Neural progenitor cell (in vitro differentiated cells): ENCODE results near the gene CLTRN. TPM values are rescaled to one million over a fixed set of nuclear protein-coding genes. Genes with fewer than 3 reads are reported as not detected.

Experiments
- DNase-seq: peaks from one replicate; pipeline ENCODE4 v3.0.0-alpha.2; 2016; ENCODE audit warnings: low spot score
- H2AFZ ChIP-seq: fragments of 200-600 bp; sonication (generic); replicated peaks from 2 replicates; pipeline ENCODE4 v1.6.1; 2016; ENCODE audit warnings: antibody characterized with exemption
- H3F3A ChIP-seq: fragments of 200-600 bp; sonication (generic); 2 replicates; pipeline ENCODE4 v1.6.1; 2016; ENCODE audit warnings: antibody characterized with exemption, low read depth
- H3K27ac ChIP-seq: fragments of 200-600 bp; sonication (generic); 2 replicates; pipeline ENCODE4 v1.5.1; 2016; ENCODE audit warnings: mild to moderate bottlenecking
- H3K27me3 ChIP-seq: fragments of 200-600 bp; sonication (generic); 2 replicates; pipeline ENCODE4 v1.6.1; 2016; ENCODE audit warnings: mild to moderate bottlenecking, moderate library complexity
- H3K36me3 ChIP-seq: fragments of 200-600 bp; sonication (generic); 2 replicates; pipeline ENCODE4 v1.5.1; 2016
- H3K4me1 ChIP-seq: fragments of 200-600 bp; sonication (generic); 2 replicates; pipeline ENCODE4 v1.6.1; 2016; ENCODE audit warnings: mixed run types
- H3K4me2 ChIP-seq: fragments of 200-600 bp; sonication (generic); 2 replicates; pipeline ENCODE4 v1.6.1; 2016
- H3K4me3 ChIP-seq: fragments of 200-600 bp; sonication (generic); 2 replicates; pipeline ENCODE4 v1.5.1; 2016
- H3K79me2 ChIP-seq: fragments of 200-600 bp; sonication (generic); 2 replicates; pipeline ENCODE4 v1.6.1; 2016; ENCODE audit warnings: low read depth
- H3K9ac ChIP-seq: fragments of 200-600 bp; sonication (generic); 2 replicates; pipeline ENCODE4 v1.6.1; 2016
- H3K9me3 ChIP-seq: fragments of 200-600 bp; sonication (generic); 2 replicates; pipeline ENCODE4 v1.5.1; 2016; ENCODE audit warnings: low read depth
- H4K20me1 ChIP-seq: fragments of 200-600 bp; sonication (generic); 2 replicates; pipeline ENCODE4 v1.6.1; 2016; ENCODE audit warnings: low read depth
- H3K27ac Mint-ChIP-seq: 3 replicates; pipeline ENCODE4 v1.8.0; 2021; ENCODE audit warnings: mixed read lengths
- H3K27me3 Mint-ChIP-seq: 2 replicates; pipeline ENCODE4 v1.8.0; 2022; ENCODE audit warnings: low read depth, mild to moderate bottlenecking, inconsistent platforms, moderate library complexity, mixed read lengths; ENCODE audit not compliant: insufficient read depth
- H3K36me3 Mint-ChIP-seq: 3 replicates; pipeline ENCODE4 v1.8.0; 2021; ENCODE audit warnings: mixed read lengths
- H3K4me1 Mint-ChIP-seq: 3 replicates; pipeline ENCODE4 v1.8.0; 2021; ENCODE audit warnings: mixed read lengths
- H3K4me3 Mint-ChIP-seq: 3 replicates; pipeline ENCODE4 v1.8.0; 2021; ENCODE audit warnings: mild to moderate bottlenecking, moderate library complexity, mixed read lengths
- H3K9me3 Mint-ChIP-seq: 3 replicates; pipeline ENCODE4 v1.8.0; 2020; ENCODE audit warnings: mixed read lengths
- EZH2 ChIP-seq: fragments of 200-600 bp; sonication (generic); IDR thresholded peaks from 2 replicates; pipeline ENCODE4 v1.6.1; 2017; ENCODE audit warnings: antibody characterized with exemption, mild to moderate bottlenecking, moderate library complexity
- EZH2phosphoT487 ChIP-seq: fragments of 200-600 bp; sonication (generic); IDR thresholded peaks from 2 replicates; pipeline ENCODE4 v1.6.1; 2017; ENCODE audit warnings: antibody characterized with exemption
- total RNA-seq: library from RNA; depleted of rRNA; stranded (reverse); fragments of >200 nt; gene quantifications from 2 replicates; pipeline ENCODE4 v1.2.3, GENCODE V29; 2015; ENCODE audit warnings: low replicate concordance
- TF ChIP-seq, protein P1 (sequence below): fragments of 200-600 bp; sonication (generic); IDR thresholded peaks from 2 replicates; pipeline ENCODE4 v1.5.1; 2017; ENCODE audit warnings: antibody characterized with exemption, mild to moderate bottlenecking

CLTRN gene
- total RNA-seq, 1 donor from 2014 or later: 3.5 TPM

DNA sequence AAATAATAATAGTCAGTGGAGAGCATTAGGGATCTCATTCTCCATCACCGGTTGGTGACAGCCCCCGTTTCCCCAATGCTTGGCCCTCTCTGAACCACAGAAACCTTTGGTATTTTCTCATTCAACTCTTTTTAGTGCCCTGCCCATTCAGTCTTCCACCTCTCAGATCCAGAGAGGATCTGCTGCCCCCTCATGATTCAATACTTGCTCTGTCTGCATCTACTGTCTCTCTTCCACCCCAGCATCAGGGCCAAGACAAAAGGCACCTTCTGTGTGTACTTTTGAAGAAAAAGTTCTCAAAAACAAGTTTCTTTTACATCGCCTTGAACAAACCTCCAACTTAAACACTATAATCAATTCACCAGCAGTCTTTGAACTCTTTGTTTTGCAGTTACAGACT, 19.3 kb downstream of the CLTRN start:
- Mint-ChIP-seq H3K36me3 (no peaks in the 10 kb centered on the region), H3K27ac (no peak overlapping the region), H3K27me3 (no peaks in the 10 kb centered on the region), H3K9me3 (no peaks in the 10 kb centered on the region), H3K4me1 (peaks cover 4% of the 10 kb centered on the region), H3K4me3 (no peak overlapping the region)
- no peak overlapping the region for H3K4me3 ChIP-seq
- H3K79me2 ChIP-seq: no peaks in the 10 kb centered on the region
- no peak overlapping the region for H3K9ac ChIP-seq
- H3K36me3 ChIP-seq: no peaks in the 10 kb centered on the region
- peak overlapping the region; percentile 51 for H2AFZ ChIP-seq
- DNase-seq: peak; percentile 17
- H3K9me3 ChIP-seq: no peaks in the 10 kb centered on the region
- H3K27ac ChIP-seq: no peak overlapping the region
- TF ChIP-seq EZH2: no peak
- TF ChIP-seq, protein P1, sequence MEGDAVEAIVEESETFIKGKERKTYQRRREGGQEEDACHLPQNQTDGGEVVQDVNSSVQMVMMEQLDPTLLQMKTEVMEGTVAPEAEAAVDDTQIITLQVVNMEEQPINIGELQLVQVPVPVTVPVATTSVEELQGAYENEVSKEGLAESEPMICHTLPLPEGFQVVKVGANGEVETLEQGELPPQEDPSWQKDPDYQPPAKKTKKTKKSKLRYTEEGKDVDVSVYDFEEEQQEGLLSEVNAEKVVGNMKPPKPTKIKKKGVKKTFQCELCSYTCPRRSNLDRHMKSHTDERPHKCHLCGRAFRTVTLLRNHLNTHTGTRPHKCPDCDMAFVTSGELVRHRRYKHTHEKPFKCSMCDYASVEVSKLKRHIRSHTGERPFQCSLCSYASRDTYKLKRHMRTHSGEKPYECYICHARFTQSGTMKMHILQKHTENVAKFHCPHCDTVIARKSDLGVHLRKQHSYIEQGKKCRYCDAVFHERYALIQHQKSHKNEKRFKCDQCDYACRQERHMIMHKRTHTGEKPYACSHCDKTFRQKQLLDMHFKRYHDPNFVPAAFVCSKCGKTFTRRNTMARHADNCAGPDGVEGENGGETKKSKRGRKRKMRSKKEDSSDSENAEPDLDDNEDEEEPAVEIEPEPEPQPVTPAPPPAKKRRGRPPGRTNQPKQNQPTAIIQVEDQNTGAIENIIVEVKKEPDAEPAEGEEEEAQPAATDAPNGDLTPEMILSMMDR: peak; percentile 26
- no peak overlapping the region for H3K4me2 ChIP-seq
- H3F3A ChIP-seq: no peaks in the 10 kb centered on the region
- H3K27me3 ChIP-seq: no peaks in the 10 kb centered on the region
- no peaks in the 10 kb centered on the region for H3K4me1 ChIP-seq
- H4K20me1 ChIP-seq: no peaks in the 10 kb centered on the region

GRCh38 chrX:15644560-15644872, 20.1 kb downstream of the CLTRN start:
- no peak overlapping the region for H3K4me2 ChIP-seq
- H3K9me3 ChIP-seq: no peaks in the 10 kb centered on the region
- Mint-ChIP-seq H3K4me1 (peaks cover 4% of the 10 kb centered on the region), H3K4me3 (no peak overlapping the region), H3K27ac (no peak overlapping the region), H3K9me3 (no peaks in the 10 kb centered on the region), H3K36me3 (no peaks in the 10 kb centered on the region), H3K27me3 (no peaks in the 10 kb centered on the region)
- no peaks in the 10 kb centered on the region for H3K27me3 ChIP-seq
- H4K20me1 ChIP-seq: no peaks in the 10 kb centered on the region
- no peaks in the 10 kb centered on the region for H3K36me3 ChIP-seq
- H3K4me1 ChIP-seq: no peaks in the 10 kb centered on the region
- H3K27ac ChIP-seq: no peak overlapping the region
- no peak for TF ChIP-seq EZH2
- TF ChIP-seq EZH2phosphoT487: no peak
- TF ChIP-seq, protein P1: no peak
- DNase-seq: no peak
- no peak overlapping the region for H3K4me3 ChIP-seq
- H3F3A ChIP-seq: no peaks in the 10 kb centered on the region
- H2AFZ ChIP-seq: no peak overlapping the region
- no peak overlapping the region for H3K9ac ChIP-seq
- no peaks in the 10 kb centered on the region for H3K79me2 ChIP-seq

- Histone ChIP-seq H3K4me1 (no peaks in the 10 kb centered on the region), H3K27me3 (no peaks in the 10 kb centered on the region), H3K79me2 (no peaks in the 10 kb centered on the region), H4K20me1 (no peaks in the 10 kb centered on the region), H2AFZ (no peak overlapping the region), H3K4me2 (no peak overlapping the region), H3K9ac (no peak overlapping the region), H3K4me3 (no peak overlapping the region), H3K36me3 (no peaks in the 10 kb centered on the region), H3K9me3 (no peaks in the 10 kb centered on the region), H3K27ac (no peak overlapping the region), H3F3A (no peaks in the 10 kb centered on the region)
- no peak overlapping the region for H3K4me3 Mint-ChIP-seq
- peaks cover 4% of the 10 kb centered on the region for H3K4me1 Mint-ChIP-seq
- H3K36me3 Mint-ChIP-seq: no peaks in the 10 kb centered on the region
- H3K27ac Mint-ChIP-seq: no peak overlapping the region
- H3K27me3 Mint-ChIP-seq: no peaks in the 10 kb centered on the region
- DNase-seq: no peak
- no peaks in the 10 kb centered on the region for H3K9me3 Mint-ChIP-seq
- TF ChIP-seq, protein P1: no peak
- TF ChIP-seq EZH2phosphoT487: no peak
- TF ChIP-seq EZH2: no peak
These were observed 20.6 kb downstream of the CLTRN start for GRCh38 chrX:15643786-15644559.
